Measurements from ENCODE around the gene PIK3AP1. TPM values are rescaled to one million over a fixed set of nuclear protein-coding genes. Genes with fewer than 3 reads are reported as not detected.

Gene PIK3AP1
- total RNA-seq, 4 donors from 2014 or later, result 1.7 to 10.6 (median 8.4) TPM

GRCh38 chr10:96708456-96708855, 11.9 kb downstream of the PIK3AP1 start:
- H3K4me1 ChIP-seq, result no peaks in the 10 kb centered on the region
- H3K9me3 ChIP-seq, result no peaks in the 10 kb centered on the region
- no peaks in the 10 kb centered on the region for H3K27me3 ChIP-seq
- TF ChIP-seq POLR2A (IDR thresholded peaks at IDR 0.05), result no peak
- TF ChIP-seq CTCF (IDR thresholded peaks at IDR 0.05), result no peak
- no peak overlapping the region for H3K27ac ChIP-seq
- intact Hi-C loops (cut with DNase I; ENCODE audit: low total_unique reads), result no loop called here
- DNase-seq, result no peak
- H3K4me3 ChIP-seq, result no peak overlapping the region
- no peaks in the 10 kb centered on the region for H3K36me3 ChIP-seq

- Histone ChIP-seq H3K4me3 (no peak overlapping the region), H3K36me3 (no peaks in the 10 kb centered on the region), H3K27me3 (no peaks in the 10 kb centered on the region), H3K9me3 (no peaks in the 10 kb centered on the region), H3K27ac (no peak overlapping the region), H3K4me1 (no peaks in the 10 kb centered on the region)
- DNase-seq, result no peak
- intact Hi-C loops (cut with DNase I; ENCODE audit: low total_unique reads), result no loop called here
- TF ChIP-seq POLR2A (IDR thresholded peaks at IDR 0.05) (no peak), CTCF (IDR thresholded peaks at IDR 0.05) (no peak)
Measured at GRCh38 chr10:96706331-96706853, 13.9 kb downstream of the PIK3AP1 start.

- H3K27me3 ChIP-seq, result no peaks in the 10 kb centered on the region
- no peak for DNase-seq
- TF ChIP-seq CTCF (IDR thresholded peaks at IDR 0.05) (no peak), POLR2A (IDR thresholded peaks at IDR 0.05) (no peak)
- intact Hi-C loops (cut with DNase I; ENCODE audit: low total_unique reads), result no loop called here
- H3K4me3 ChIP-seq, result no peak overlapping the region
- H3K9me3 ChIP-seq, result no peaks in the 10 kb centered on the region
- H3K4me1 ChIP-seq, result no peaks in the 10 kb centered on the region
- H3K27ac ChIP-seq, result no peak overlapping the region
- H3K36me3 ChIP-seq, result no peaks in the 10 kb centered on the region
Measured at GRCh38 chr10:96705134-96705533, 15.2 kb downstream of the PIK3AP1 start.

- no peaks in the 10 kb centered on the region for H3K36me3 ChIP-seq
- H3K27ac ChIP-seq, result no peak overlapping the region
- no peak overlapping the region for H3K4me3 ChIP-seq
- no peaks in the 10 kb centered on the region for H3K4me1 ChIP-seq
- no peak for DNase-seq
- no peaks in the 10 kb centered on the region for H3K27me3 ChIP-seq
- intact Hi-C loops (cut with DNase I; ENCODE audit: low total_unique reads), result no loop called here
- TF ChIP-seq POLR2A (IDR thresholded peaks at IDR 0.05) (no peak), CTCF (IDR thresholded peaks at IDR 0.05) (no peak)
- H3K9me3 ChIP-seq, result no peaks in the 10 kb centered on the region
Measured at GRCh38 chr10:96704563-96704962, 15.8 kb downstream of the PIK3AP1 start.

- Histone ChIP-seq H3K27ac (no peak overlapping the region), H3K4me1 (no peaks in the 10 kb centered on the region), H3K9me3 (no peaks in the 10 kb centered on the region), H3K36me3 (no peaks in the 10 kb centered on the region), H3K27me3 (no peaks in the 10 kb centered on the region), H3K4me3 (no peak overlapping the region)
- no peak for DNase-seq
- intact Hi-C loops (cut with DNase I; ENCODE audit: low total_unique reads), result no loop called here
- TF ChIP-seq POLR2A (IDR thresholded peaks at IDR 0.05) (no peak), CTCF (IDR thresholded peaks at IDR 0.05) (no peak)
Measured at GRCh38 chr10:96703358-96703757, 17.0 kb downstream of the PIK3AP1 start.

Measured in uterus (tissue), 4 donors.